ENCODE results near the gene ALX4.

Gene ALX4

GRCh38 chr11:44305470-44306051 lies 4.4 kb downstream of the ALX4 start:
- H3K4me3 ChIP-seq (ENCODE audit: low read depth, low read length): peak overlapping the region; percentile 40
- TF ChIP-seq CTCF (IDR thresholded peaks at IDR 0.05; ENCODE audit: low read depth, low read length): no peak

GRCh38 chr11:44305026-44305469 lies 4.9 kb downstream of the ALX4 start:
- no peak overlapping the region for H3K4me3 ChIP-seq (ENCODE audit: low read depth, low read length)
- no peak for TF ChIP-seq CTCF (IDR thresholded peaks at IDR 0.05; ENCODE audit: low read depth, low read length)

- no peak for TF ChIP-seq CTCF (IDR thresholded peaks at IDR 0.05; ENCODE audit: low read depth, low read length)
Measured at GRCh38 chr11:44304091-44305025, 5.6 kb downstream of the ALX4 start.

GRCh38 chr11:44303401-44303938 lies 6.5 kb downstream of the ALX4 start:
- H3K4me3 ChIP-seq (ENCODE audit: low read depth, low read length): no peak overlapping the region
- TF ChIP-seq CTCF (IDR thresholded peaks at IDR 0.05; ENCODE audit: low read depth, low read length): no peak

More at GRCh38 chr11:44304091-44305025, 5.6 kb downstream of the ALX4 start:
- H3K4me3 ChIP-seq (ENCODE audit: low read depth, low read length): no peak overlapping the region

- H3K4me3 ChIP-seq (ENCODE audit: low read depth, low read length): no peak overlapping the region
- no peak for TF ChIP-seq CTCF (IDR thresholded peaks at IDR 0.05; ENCODE audit: low read depth, low read length)
Measured at GRCh38 chr11:44301564-44302271, 8.2 kb downstream of the ALX4 start.

DNA sequence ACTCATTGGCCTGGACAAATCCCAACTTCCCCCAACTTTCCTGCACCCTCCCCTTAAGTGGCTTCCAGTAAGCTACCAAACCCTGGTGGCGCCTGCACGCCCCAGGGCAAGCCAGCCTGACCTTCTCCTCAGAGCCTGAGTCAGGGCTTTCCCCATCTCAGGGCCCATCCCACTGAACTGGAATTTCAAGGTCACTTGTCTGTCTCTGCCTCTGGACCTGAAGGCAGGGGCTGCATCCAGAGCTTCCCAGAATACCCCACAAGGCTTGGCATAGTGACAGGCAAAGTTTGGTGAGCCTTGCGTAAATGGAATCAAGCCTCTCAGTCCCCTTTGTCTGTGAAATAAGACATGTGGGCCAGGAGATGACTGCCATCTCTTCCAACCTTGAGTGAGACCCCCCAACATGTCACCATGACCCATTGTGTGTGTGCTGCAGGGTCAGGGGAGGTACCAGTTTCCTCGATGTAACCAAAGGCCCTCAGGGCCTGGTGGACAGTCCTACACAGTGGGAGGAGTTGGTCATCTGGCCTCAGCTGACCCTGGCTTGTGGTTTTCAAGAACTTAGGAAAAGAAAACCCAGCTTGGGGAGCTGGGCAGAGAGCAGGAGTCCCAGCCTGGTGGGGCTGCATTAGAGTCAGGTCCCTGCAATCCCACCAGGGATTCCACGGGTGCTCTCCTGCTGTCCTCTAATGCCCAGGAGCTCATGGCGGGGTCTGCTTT lies 8.9 kb downstream of the ALX4 start:
- H3K4me3 ChIP-seq (ENCODE audit: low read depth, low read length): no peak overlapping the region
- TF ChIP-seq CTCF (IDR thresholded peaks at IDR 0.05; ENCODE audit: low read depth, low read length): no peak
